Measurements from ENCODE around the gene DAB2. TPM values are rescaled to one million over a fixed set of nuclear protein-coding genes. Genes with fewer than 3 reads are reported as not detected.

The DAB2 gene
- total RNA-seq, 1 experiment from 2014 or later = 2.3 TPM

DNA sequence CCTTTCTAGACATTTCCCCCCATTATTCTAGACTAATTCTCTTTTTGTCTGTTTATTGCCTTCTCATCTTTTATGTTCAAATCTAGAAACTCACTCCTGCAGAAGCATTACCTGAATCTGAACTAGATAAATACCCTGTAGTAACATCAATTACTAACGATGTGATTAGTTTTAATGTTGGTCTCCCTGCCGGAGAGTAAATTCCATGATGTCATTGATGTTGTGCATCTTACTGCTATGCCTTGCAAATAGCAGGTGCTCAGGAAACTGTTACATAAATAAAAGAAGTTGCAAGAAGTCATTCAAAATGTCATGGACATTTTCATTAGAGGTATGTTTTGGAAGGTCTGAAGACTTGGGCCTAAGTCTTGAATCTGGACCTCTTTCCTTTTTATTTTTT is 37.5 kb downstream of the DAB2 start:
- Histone ChIP-seq H2BK15ac (ENCODE audit: low read depth, low read length) (no peak overlapping the region), H3K56ac (ENCODE audit: insufficient read length, low read depth, low read length) (no peak overlapping the region), H3K4me1 (ENCODE audit: insufficient read depth, low read length) (no peaks in the 10 kb centered on the region), H3K4ac (ENCODE audit: low read depth, low read length) (no peak overlapping the region), H3K18ac (ENCODE audit: insufficient read length, low read depth, low read length) (no peak overlapping the region), H2BK12ac (ENCODE audit: insufficient read length, low read depth, low read length) (no peak overlapping the region), H4K8ac (replicated peaks; ENCODE audit: insufficient read length, low read depth, low read length) (no peak overlapping the region), H3K14ac (ENCODE audit: insufficient read depth, low read length) (no peak overlapping the region), H3K27me3 (ENCODE audit: insufficient read depth, low read length) (no peaks in the 10 kb centered on the region), H2BK20ac (ENCODE audit: low read depth, low read length, poor library complexity, severe bottlenecking) (no peak overlapping the region), H3K27ac (ENCODE audit: insufficient read length, low read depth, low read length) (no peak overlapping the region), H3K79me1 (ENCODE audit: insufficient read depth, low read depth, low read length, poor library complexity, severe bottlenecking) (no peaks in the 10 kb centered on the region), H4K91ac (ENCODE audit: insufficient read length, low read depth, low read length) (no peak overlapping the region), H2AK5ac (ENCODE audit: insufficient read length, low read length) (no peak overlapping the region), H2BK5ac (ENCODE audit: insufficient read length, low read length) (no peak overlapping the region), H3T11ph (ENCODE audit: low read length) (no peak overlapping the region), H3K23me2 (ENCODE audit: insufficient read length, low read depth, low read length, poor library complexity, severe bottlenecking) (no peaks in the 10 kb centered on the region), H2BK120ac (ENCODE audit: low read depth, low read length, poor library complexity, severe bottlenecking) (no peak overlapping the region), H2AFZ (ENCODE audit: low read length) (no peak overlapping the region), H3K23ac (ENCODE audit: insufficient read length, low read depth, low read length) (no peak overlapping the region), H4K5ac (ENCODE audit: insufficient read length, low read depth, low read length) (no peak overlapping the region), H3K79me2 (ENCODE audit: insufficient read depth, low read length) (no peaks in the 10 kb centered on the region), H4K20me1 (ENCODE audit: control insufficient read depth, insufficient read depth, insufficient read length) (no peaks in the 10 kb centered on the region), H3K9ac (ENCODE audit: extremely low read depth, insufficient read length, low read length) (no peak overlapping the region), H3K4me2 (ENCODE audit: insufficient read depth, insufficient read length, low read length) (no peak overlapping the region), H3K9me3 (ENCODE audit: control insufficient read depth, low read depth, low read length) (no peaks in the 10 kb centered on the region)
- TF ChIP-seq, protein P1, sequence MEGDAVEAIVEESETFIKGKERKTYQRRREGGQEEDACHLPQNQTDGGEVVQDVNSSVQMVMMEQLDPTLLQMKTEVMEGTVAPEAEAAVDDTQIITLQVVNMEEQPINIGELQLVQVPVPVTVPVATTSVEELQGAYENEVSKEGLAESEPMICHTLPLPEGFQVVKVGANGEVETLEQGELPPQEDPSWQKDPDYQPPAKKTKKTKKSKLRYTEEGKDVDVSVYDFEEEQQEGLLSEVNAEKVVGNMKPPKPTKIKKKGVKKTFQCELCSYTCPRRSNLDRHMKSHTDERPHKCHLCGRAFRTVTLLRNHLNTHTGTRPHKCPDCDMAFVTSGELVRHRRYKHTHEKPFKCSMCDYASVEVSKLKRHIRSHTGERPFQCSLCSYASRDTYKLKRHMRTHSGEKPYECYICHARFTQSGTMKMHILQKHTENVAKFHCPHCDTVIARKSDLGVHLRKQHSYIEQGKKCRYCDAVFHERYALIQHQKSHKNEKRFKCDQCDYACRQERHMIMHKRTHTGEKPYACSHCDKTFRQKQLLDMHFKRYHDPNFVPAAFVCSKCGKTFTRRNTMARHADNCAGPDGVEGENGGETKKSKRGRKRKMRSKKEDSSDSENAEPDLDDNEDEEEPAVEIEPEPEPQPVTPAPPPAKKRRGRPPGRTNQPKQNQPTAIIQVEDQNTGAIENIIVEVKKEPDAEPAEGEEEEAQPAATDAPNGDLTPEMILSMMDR (conservative IDR thresholded peaks at IDR 0.05) = no peak
- H3K9me3 Mint-ChIP-seq = no peaks in the 10 kb centered on the region
- WGBS (ENCODE audit: extremely low coverage, insufficient read length, low lambda C conversion rate) = no CpG with 5 or more reads among the region's 2 CpGs
- no peaks in the 10 kb centered on the region; a peak in 2 of 7 replicates for H3K36me3 Mint-ChIP-seq (ENCODE audit: insufficient read depth in 1 of 3, low read depth in 3 of 3)
- no peaks in the 10 kb centered on the region for H3K4me1 Mint-ChIP-seq
- H3K27ac Mint-ChIP-seq = no peak overlapping the region
- DNase-seq = no peak
- H3K4me3 Mint-ChIP-seq = no peak overlapping the region
- H3K27me3 Mint-ChIP-seq (ENCODE audit: low read depth) = no peaks in the 10 kb centered on the region; the same call in 1 of the 2 replicates

Data from H9 (cell line).